ENCODE data around the gene PLEKHA3.
"Not testable (repeated sequence)": the region's sequence is repeated elsewhere in the genome, so short reads cannot be mapped to it uniquely, and the experiment has no call there.

Gene PLEKHA3

GRCh38 chr2:178480227-178481181 lies at the start of gene PLEKHA3:
Gene PLEKHA3 (plus strand): TSS chr2:178480457. CDS start chr2:178480870, 413 bp downstream.
- DNase-seq (ENCODE audit: low spot score) = peak; percentile 97

GRCh38 chr2:178436662-178437061 lies 43.6 kb upstream of the PLEKHA3 start:
- no peak for DNase-seq (ENCODE audit: low spot score)

- DNase-seq (ENCODE audit: low spot score) = no peak
Observed at GRCh38 chr2:178441426-178441825, 38.8 kb upstream of the PLEKHA3 start.

GRCh38 chr2:178448968-178449661 lies 31.1 kb upstream of the PLEKHA3 start:
- no peak for DNase-seq (ENCODE audit: low spot score)

- no peak for DNase-seq (ENCODE audit: low spot score)
Observed at GRCh38 chr2:178449700-178450523, 30.3 kb upstream of the PLEKHA3 start.

- DNase-seq (ENCODE audit: low spot score) = peak; percentile 82
Observed at GRCh38 chr2:178450524-178450773, 29.8 kb upstream of the PLEKHA3 start.

GRCh38 chr2:178450774-178451525 lies 29.3 kb upstream of the PLEKHA3 start, which contains the start of the genes PJVK and PRKRA:
Gene PJVK (plus strand): TSS chr2:178451378. CDS start chr2:178453410, 2,032 bp downstream.
Gene PRKRA (minus strand): TSS chr2:178451175. CDS start chr2:178451030, 145 bp downstream.
- peak; percentile 98 for DNase-seq (ENCODE audit: low spot score)

- DNase-seq (ENCODE audit: low spot score) = no peak
Observed at GRCh38 chr2:178452334-178452733, 27.9 kb upstream of the PLEKHA3 start.

GRCh38 chr2:178452870-178453269 lies 27.4 kb upstream of the PLEKHA3 start:
- DNase-seq (ENCODE audit: low spot score) = no peak

- DNase-seq (ENCODE audit: low spot score) = no peak
Observed at GRCh38 chr2:178455947-178456346, 24.3 kb upstream of the PLEKHA3 start.

- DNase-seq (ENCODE audit: low spot score) = no peak
Observed at GRCh38 chr2:178457390-178457886, 22.8 kb upstream of the PLEKHA3 start.

GRCh38 chr2:178469219-178469849 lies 10.9 kb upstream of the PLEKHA3 start:
- DNase-seq (ENCODE audit: low spot score) = no peak

GRCh38 chr2:178471313-178471712 lies 8.9 kb upstream of the PLEKHA3 start:
- not testable (repeated sequence) for DNase-seq (ENCODE audit: low spot score)

- no peak for DNase-seq (ENCODE audit: low spot score)
Observed at GRCh38 chr2:178473373-178473772, 6.9 kb upstream of the PLEKHA3 start.

GRCh38 chr2:178473931-178474330 lies 6.3 kb upstream of the PLEKHA3 start:
- DNase-seq (ENCODE audit: low spot score) = peak; percentile 48

- no peak for DNase-seq (ENCODE audit: low spot score)
Observed at GRCh38 chr2:178474560-178474959, 5.7 kb upstream of the PLEKHA3 start.

GRCh38 chr2:178476477-178476876 lies 3.8 kb upstream of the PLEKHA3 start:
- no peak for DNase-seq (ENCODE audit: low spot score)

- DNase-seq (ENCODE audit: low spot score) = no peak
Observed at GRCh38 chr2:178477443-178478129, 2.7 kb upstream of the PLEKHA3 start.

- peak; percentile 31 for DNase-seq (ENCODE audit: low spot score)
Observed at GRCh38 chr2:178478130-178478438, 2.2 kb upstream of the PLEKHA3 start.

Data from kidney tubule cell (primary cell).